Breast epithelium (tissue), 4 donors: ENCODE data around the gene PTPN9. TPM values are rescaled to one million over a fixed set of nuclear protein-coding genes. Genes with fewer than 3 reads are reported as not detected.
A peak's percentile ranks its signal among the peaks of the same experiment; 100 is the strongest.

Experiments
- DNase-seq, 2 donors: peaks; one replicate each; pipeline ENCODE4 v3.0.0-alpha.2; 2019; ENCODE audit warnings: low spot score in 2 of 2
- H3K27ac ChIP-seq, 2 donors: fragments of 200-600 bp; sonication (generic) in 1 of 2; one replicate each; pipeline ENCODE4 v1.5.1; 2016 to 2019; ENCODE audit warnings: mild to moderate bottlenecking in 1 of 2
- H3K27me3 ChIP-seq, 2 donors: fragments of 200-600 bp; sonication (generic) in 1 of 2; one replicate each; pipeline versions ENCODE4 v1.5.1 to v1.6.0; 2017 to 2019; ENCODE audit warnings: control low read depth in 1 of 2, mild to moderate bottlenecking in 1 of 2
- H3K36me3 ChIP-seq: fragments of 200-600 bp; one replicate; pipeline ENCODE4 v1.5.1; 2019
- H3K4me1 ChIP-seq, 2 donors: fragments of 200-600 bp; sonication (generic); one replicate each; pipeline ENCODE4 v1.5.1; 2016 to 2019; ENCODE audit warnings: control low read depth in 1 of 2
- H3K4me3 ChIP-seq, 3 donors: fragments of 200-600 bp; sonication (generic); 1 replicate in 2 of 3; 2 replicates in 1 of 3; pipeline ENCODE4 v1.5.1; 2016 to 2019; ENCODE audit warnings: mild to moderate bottlenecking in 3 of 3, moderate library complexity in 2 of 3
- H3K9me3 ChIP-seq, 2 donors: fragments of 200-600 bp; sonication (generic) in 1 of 2; one replicate each; pipeline ENCODE4 v1.5.1; 2016 to 2019; ENCODE audit warnings: control low read depth in 1 of 2
- POLR2A ChIP-seq: fragments of 450-650 bp; IDR thresholded peaks from one replicate; pipeline ENCODE4 v1.6.1; 2016; ENCODE audit warnings: antibody characterized with exemption, mild to moderate bottlenecking, moderate library complexity
- POLR2AphosphoS5 ChIP-seq, 3 donors: sonication (generic); formaldehyde crosslinking; IDR thresholded peaks; one replicate each; pipeline ENCODE4 v1.6.1; 2017; ENCODE audit warnings: antibody characterized with exemption in 3 of 3
- intact Hi-C: fragments of 100-400 bp; cut with DNase I; formaldehyde crosslinking; loops from one replicate; pipeline ENCODE4 v1.15.1; 2023; ENCODE audit warnings: low total_unique reads
- total RNA-seq, 3 donors: library from RNA; depleted of rRNA; stranded (reverse); fragments of >200 nt; gene quantifications; one replicate each; pipeline ENCODE4 v1.1.0, GENCODE V29; 2016
- TF ChIP-seq, protein P1 (sequence below), 3 donors: fragments of 450-650 bp; IDR thresholded peaks; one replicate each; pipeline ENCODE4 v1.5.1; 2016 to 2017; ENCODE audit warnings: antibody characterized with exemption in 3 of 3, mild to moderate bottlenecking in 3 of 3, moderate library complexity in 3 of 3

The PTPN9 gene
- 10 to 100 TPM; 16.2 to 23.9 (median 19.9) TPM for total RNA-seq

DNA sequence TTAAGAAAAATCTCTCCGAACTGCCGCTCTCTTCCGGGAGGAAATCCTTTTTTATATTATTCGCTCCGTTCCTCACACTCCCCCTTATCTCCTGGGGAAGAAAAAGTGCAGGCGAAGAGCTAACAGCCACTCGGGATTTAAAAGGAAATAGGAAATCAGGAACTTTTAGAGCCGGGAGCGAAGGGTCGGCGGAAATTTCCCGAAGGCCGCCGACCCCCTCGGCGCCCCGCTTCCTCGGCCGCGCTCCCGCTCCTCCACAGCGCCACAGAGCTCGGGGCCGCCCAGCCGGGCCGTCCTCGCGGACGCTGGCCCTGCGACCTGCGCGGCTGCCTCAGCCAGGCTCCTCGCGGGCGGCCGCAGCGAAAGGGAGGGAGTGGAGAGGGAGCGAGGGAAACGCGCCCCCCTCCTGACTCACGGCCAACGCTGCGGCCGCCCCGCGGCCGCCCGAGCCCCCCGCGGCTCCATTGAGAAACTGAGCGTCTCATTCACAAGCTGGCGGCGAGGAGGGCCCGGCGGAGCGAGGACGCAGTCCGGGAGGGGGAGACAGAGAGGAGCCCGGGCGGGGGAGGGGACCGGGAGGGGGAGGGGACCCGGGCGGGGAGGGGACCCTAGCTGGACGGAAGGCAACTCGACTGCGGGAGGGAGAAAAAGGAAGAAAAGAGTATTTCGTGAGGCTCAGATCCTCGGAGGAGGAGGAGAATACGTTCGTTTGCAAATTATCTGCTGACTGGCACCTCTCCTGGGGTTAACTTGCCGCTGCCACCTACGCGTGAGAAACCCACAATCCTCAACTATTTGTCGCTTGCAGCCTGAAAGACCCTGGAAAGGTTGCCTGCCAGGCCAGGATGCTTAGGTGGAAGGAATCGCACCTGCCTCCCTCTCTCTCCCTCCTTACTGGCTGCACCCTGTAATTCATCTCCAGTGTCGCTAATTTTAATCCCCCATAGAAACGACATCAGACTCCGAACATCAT is at the start of gene PTPN9:
PTPN9 (minus strand) TSS at position 368 of the 973 bp plus-strand sequence. CDS start 539 bp downstream, outside the sequence.
- Histone ChIP-seq H3K27ac (peak within 1 kb of the TSS; percentile 90 to 95), H3K36me3 (no peaks in the 10 kb centered on the region), H3K27me3 (no peaks in the 10 kb centered on the region), H3K4me3 (peak within 1 kb of the TSS; percentile 86 to 100 (median 98)), H3K9me3 (no peaks in the 10 kb centered on the region), H3K4me1 (no peaks in the 10 kb centered on the region)
- intact Hi-C loops, result no loop called here
- TF ChIP-seq POLR2AphosphoS5 (IDR thresholded peaks at IDR 0.05) (no peak), POLR2A (no peak)
- TF ChIP-seq, protein P1, sequence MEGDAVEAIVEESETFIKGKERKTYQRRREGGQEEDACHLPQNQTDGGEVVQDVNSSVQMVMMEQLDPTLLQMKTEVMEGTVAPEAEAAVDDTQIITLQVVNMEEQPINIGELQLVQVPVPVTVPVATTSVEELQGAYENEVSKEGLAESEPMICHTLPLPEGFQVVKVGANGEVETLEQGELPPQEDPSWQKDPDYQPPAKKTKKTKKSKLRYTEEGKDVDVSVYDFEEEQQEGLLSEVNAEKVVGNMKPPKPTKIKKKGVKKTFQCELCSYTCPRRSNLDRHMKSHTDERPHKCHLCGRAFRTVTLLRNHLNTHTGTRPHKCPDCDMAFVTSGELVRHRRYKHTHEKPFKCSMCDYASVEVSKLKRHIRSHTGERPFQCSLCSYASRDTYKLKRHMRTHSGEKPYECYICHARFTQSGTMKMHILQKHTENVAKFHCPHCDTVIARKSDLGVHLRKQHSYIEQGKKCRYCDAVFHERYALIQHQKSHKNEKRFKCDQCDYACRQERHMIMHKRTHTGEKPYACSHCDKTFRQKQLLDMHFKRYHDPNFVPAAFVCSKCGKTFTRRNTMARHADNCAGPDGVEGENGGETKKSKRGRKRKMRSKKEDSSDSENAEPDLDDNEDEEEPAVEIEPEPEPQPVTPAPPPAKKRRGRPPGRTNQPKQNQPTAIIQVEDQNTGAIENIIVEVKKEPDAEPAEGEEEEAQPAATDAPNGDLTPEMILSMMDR (IDR thresholded peaks at IDR 0.05), result no peak
- DNase-seq, result peak; percentile 51 to 76

DNA sequence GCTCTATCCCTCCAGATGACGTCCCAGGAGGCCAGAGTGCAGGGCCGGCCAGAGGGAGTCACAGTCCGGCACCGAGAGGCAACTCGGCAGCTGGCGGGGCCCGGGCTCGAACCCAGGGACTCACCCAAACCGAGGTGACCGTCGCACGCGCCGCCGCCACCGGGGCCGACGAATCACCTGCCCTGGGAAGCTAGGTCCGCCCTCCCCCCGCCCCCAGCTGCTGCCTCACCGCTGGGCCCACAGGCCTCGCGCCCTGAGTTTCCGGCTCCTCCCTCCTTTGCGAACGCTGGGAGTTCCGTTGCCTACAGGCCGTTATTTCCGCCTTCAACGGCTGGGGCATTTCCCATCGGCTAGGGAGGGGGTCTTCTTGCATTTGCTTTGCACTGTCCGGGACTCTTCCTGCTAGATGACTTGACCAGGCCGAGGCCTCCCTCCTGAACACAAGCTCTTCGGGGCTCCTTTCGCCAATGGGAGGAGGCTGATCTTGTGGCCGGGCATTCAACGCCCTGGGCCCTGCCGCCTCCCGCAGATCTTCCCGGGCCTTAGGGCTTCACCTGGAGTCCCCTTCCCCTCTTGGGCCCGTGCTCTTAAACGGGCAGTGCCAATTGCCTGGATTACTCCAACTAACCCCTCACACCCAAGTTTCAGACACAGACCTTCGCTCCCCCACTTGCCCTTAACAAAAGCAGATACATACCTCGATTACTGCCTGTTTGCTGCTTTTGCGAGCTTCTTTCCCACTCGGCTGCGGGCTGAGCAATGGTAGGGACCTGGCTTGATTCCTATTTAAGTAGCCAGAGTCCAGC is 46.6 kb upstream of the PTPN9 start, which contains the start of gene SNUPN:
SNUPN (minus strand) TSS at position 184 of the 806 bp plus-strand sequence. CDS start 4,674 bp downstream, outside the sequence.
- TF ChIP-seq POLR2AphosphoS5 (IDR thresholded peaks at IDR 0.05) (peak; percentile 54 to 56 (median 54)), POLR2A (no peak)
- TF ChIP-seq, protein P1 (IDR thresholded peaks at IDR 0.05), result peak in 1 of 3 donors; percentile 15
- intact Hi-C loops, result no loop called here
- H3K27me3 ChIP-seq, result no peaks in the 10 kb centered on the region
- no peaks in the 10 kb centered on the region for H3K36me3 ChIP-seq
- peak within 1 kb of the TSS; percentile 68 to 98 (median 86) for H3K4me3 ChIP-seq
- no peaks in the 10 kb centered on the region for H3K9me3 ChIP-seq
- peak; percentile 88 to 92 for DNase-seq
- H3K4me1 ChIP-seq, result no peaks in the 10 kb centered on the region
- peak within 1 kb of the TSS; percentile 91 to 97 for H3K27ac ChIP-seq

DNA sequence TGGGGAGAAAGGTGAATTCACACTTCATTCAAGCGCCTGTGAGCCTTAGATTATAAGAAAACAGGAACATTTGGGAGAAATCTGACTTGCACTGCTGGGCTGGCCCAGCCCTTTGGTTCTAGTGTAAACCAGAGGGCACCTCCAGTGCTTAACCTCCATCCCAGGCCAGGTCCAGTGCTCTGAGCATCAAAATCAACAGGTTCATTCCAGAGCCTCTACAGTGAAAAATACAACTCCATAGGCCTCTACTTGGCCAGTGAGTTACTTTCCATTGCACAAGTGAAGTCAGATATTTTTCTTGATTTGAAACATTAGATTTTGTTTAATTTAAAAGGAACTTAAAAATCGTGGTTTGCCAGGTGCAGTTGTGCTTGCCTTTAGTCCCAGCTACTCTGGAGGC is 43.4 kb upstream of the PTPN9 start:
- intact Hi-C loops, result no loop called here
- no peaks in the 10 kb centered on the region for H3K36me3 ChIP-seq
- DNase-seq, result no peak
- TF ChIP-seq, protein P1 (IDR thresholded peaks at IDR 0.05), result no peak
- TF ChIP-seq POLR2A, result no peak
- no peak for TF ChIP-seq POLR2AphosphoS5 (IDR thresholded peaks at IDR 0.05)
- H3K27ac ChIP-seq, result peak overlapping the region in 1 of 2 donors; percentile 67
- no peaks in the 10 kb centered on the region for H3K9me3 ChIP-seq
- no peaks in the 10 kb centered on the region for H3K27me3 ChIP-seq
- peaks cover 0 to 5% of the 10 kb centered on the region in 2 donors for H3K4me1 ChIP-seq
- no peak overlapping the region for H3K4me3 ChIP-seq

DNA sequence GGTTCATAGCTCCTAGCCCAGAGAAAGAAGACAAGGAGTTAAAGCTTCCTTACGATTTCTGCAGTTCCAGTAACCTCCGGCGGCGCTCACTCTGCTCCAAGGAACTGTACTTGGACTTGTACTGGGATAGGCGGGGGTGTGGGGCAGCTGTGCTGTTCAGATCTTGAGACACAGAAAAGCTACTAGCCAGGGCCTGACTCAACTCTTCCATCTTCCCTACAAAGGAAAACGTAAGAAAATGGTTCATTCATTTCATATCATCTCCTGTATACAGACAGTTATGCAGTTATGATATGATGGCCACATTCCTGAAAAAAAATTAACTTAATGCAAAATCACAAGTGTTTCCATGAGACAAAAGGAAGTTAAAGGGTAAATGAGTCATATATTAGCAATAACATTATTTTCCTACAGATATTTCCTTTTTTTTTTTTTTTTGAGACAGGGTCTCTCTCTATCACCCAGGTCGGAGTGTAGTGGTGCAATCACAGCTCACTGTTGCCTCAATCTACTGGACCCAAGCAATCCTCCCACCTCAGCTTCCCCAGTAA is 41.8 kb upstream of the PTPN9 start:
- H3K4me3 ChIP-seq, result peak overlapping the region; percentile 28 to 54 (median 29)
- intact Hi-C loops, result no loop called here
- DNase-seq, result peak; percentile 65 to 71

More for the DNA sequence above, 41.8 kb upstream of the PTPN9 start:
- Histone ChIP-seq H3K27ac (peak overlapping the region; percentile 84 to 85), H3K27me3 (no peaks in the 10 kb centered on the region), H3K9me3 (no peaks in the 10 kb centered on the region), H3K36me3 (no peaks in the 10 kb centered on the region), H3K4me1 (peaks cover 0 to 5% of the 10 kb centered on the region in 2 donors)
- peak in 2 of 3 donors; percentile 10 to 43 for TF ChIP-seq POLR2AphosphoS5 (IDR thresholded peaks at IDR 0.05)
- TF ChIP-seq POLR2A, result no peak
- TF ChIP-seq, protein P1 (IDR thresholded peaks at IDR 0.05), result peak; percentile 34 to 47 (median 39)
